ENCODE results near the gene HPCAL4. TPM values are rescaled to one million over a fixed set of nuclear protein-coding genes. Genes with fewer than 3 reads are reported as not detected.

Gene HPCAL4
- total RNA-seq, 4 donors from 2014 or later = 0.13 to 0.33 TPM; not detected in 2

GRCh38 chr1:39694026-39694425 is 2.8 kb upstream of the HPCAL4 start:
- peaks cover 0 to 3% (median 0%) of the 10 kb centered on the region in 4 donors for H3K9me3 ChIP-seq
- peaks cover 0 to 66% (median 38%) of the 10 kb centered on the region in 4 donors for H3K27me3 ChIP-seq
- no peak for DNase-seq (ENCODE audit: extremely low spot score)
- H3K4me3 ChIP-seq = no peak overlapping the region
- peaks cover 13 to 23% (median 21%) of the 10 kb centered on the region in 4 donors for H3K4me1 ChIP-seq
- 91% methylated on average over 1 of the region's 1 CpG for WGBS
- no peak overlapping the region for H3K27ac ChIP-seq (replicated peaks in 1 of 4)
- intact Hi-C loops (cut with DNase I) = no loop called here
- H3K36me3 ChIP-seq = no peaks in the 10 kb centered on the region
- no peak for TF ChIP-seq EP300 (IDR thresholded peaks at IDR 0.05)
- TF ChIP-seq POLR2AphosphoS5 (IDR thresholded peaks at IDR 0.05) = no peak
- no peak for TF ChIP-seq POLR2A (IDR thresholded peaks at IDR 0.05; ENCODE audit: low read depth)
- TF ChIP-seq, protein P1, sequence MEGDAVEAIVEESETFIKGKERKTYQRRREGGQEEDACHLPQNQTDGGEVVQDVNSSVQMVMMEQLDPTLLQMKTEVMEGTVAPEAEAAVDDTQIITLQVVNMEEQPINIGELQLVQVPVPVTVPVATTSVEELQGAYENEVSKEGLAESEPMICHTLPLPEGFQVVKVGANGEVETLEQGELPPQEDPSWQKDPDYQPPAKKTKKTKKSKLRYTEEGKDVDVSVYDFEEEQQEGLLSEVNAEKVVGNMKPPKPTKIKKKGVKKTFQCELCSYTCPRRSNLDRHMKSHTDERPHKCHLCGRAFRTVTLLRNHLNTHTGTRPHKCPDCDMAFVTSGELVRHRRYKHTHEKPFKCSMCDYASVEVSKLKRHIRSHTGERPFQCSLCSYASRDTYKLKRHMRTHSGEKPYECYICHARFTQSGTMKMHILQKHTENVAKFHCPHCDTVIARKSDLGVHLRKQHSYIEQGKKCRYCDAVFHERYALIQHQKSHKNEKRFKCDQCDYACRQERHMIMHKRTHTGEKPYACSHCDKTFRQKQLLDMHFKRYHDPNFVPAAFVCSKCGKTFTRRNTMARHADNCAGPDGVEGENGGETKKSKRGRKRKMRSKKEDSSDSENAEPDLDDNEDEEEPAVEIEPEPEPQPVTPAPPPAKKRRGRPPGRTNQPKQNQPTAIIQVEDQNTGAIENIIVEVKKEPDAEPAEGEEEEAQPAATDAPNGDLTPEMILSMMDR (IDR thresholded peaks at IDR 0.05) = no peak

- TF ChIP-seq EP300 (IDR thresholded peaks at IDR 0.05) (no peak), POLR2AphosphoS5 (IDR thresholded peaks at IDR 0.05) (no peak), POLR2A (IDR thresholded peaks at IDR 0.05; ENCODE audit: low read depth) (no peak)
- TF ChIP-seq, protein P1 (IDR thresholded peaks at IDR 0.05) = no peak
- Histone ChIP-seq H3K4me3 (peak overlapping the region; percentile 46 to 62 (median 48)), H3K27ac (replicated peaks in 1 of 4) (no peak overlapping the region), H3K36me3 (no peaks in the 10 kb centered on the region), H3K4me1 (peaks cover 13 to 23% (median 21%) of the 10 kb centered on the region in 4 donors), H3K27me3 (peaks cover 0 to 74% (median 38%) of the 10 kb centered on the region in 4 donors), H3K9me3 (no peaks in the 10 kb centered on the region)
- intact Hi-C loops (cut with DNase I) = no loop called here
- no peak for DNase-seq (ENCODE audit: extremely low spot score)
- 17% methylated on average over 43 of the region's 56 CpGs for WGBS
These were observed 1.2 kb upstream of the HPCAL4 start for GRCh38 chr1:39692152-39693074.

DNA sequence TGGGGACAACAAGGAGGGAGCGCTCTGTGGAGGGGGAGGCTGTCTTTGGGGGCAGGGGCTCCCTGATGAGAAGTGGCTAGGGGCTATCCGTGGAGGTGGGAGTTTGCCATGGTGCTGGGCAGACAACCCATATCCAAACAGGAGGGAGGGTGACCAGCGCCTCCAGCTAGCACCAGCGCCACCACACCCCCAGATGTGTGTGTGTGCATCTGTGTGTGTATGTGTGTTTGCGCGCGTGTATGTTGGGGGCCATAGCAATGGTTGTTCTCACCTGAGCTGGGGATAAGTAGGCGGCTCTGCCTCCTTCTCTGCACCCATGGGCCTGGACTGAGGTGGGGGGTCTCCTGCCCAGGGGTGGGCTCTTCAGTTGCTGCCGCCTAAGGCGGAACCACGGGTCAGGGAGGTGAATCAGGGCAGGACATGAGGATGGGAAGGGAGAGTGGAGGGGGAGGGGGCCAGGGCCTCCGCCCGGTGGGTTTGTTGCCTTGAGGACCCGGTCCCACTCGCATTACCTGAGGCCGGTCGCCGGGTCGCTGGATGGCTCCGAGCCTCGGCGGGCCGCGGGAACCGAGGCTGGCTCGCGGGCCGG is 345 bp downstream of the HPCAL4 start:
- Histone ChIP-seq H3K4me1 (peaks cover 13 to 23% (median 21%) of the 10 kb centered on the region in 4 donors), H3K36me3 (no peaks in the 10 kb centered on the region), H3K27ac (replicated peaks in 1 of 4) (no peak overlapping the region), H3K27me3 (peaks cover 0 to 89% (median 38%) of the 10 kb centered on the region in 4 donors), H3K4me3 (peak overlapping the region; percentile 46 to 62 (median 48)), H3K9me3 (no peaks in the 10 kb centered on the region)
- 52% methylated on average over 11 of the region's 28 CpGs for WGBS
- intact Hi-C loops (cut with DNase I) = no loop called here
- TF ChIP-seq, protein P1 (IDR thresholded peaks at IDR 0.05) = no peak
- no peak for TF ChIP-seq POLR2A (IDR thresholded peaks at IDR 0.05; ENCODE audit: low read depth)
- TF ChIP-seq POLR2AphosphoS5 (IDR thresholded peaks at IDR 0.05) = no peak
- no peak for TF ChIP-seq EP300 (IDR thresholded peaks at IDR 0.05)
- DNase-seq (ENCODE audit: extremely low spot score) = no peak

- Histone ChIP-seq H3K4me1 (peaks cover 13 to 23% (median 21%) of the 10 kb centered on the region in 4 donors), H3K9me3 (no peaks in the 10 kb centered on the region), H3K4me3 (no peak overlapping the region), H3K27ac (replicated peaks in 1 of 4) (no peak overlapping the region), H3K36me3 (no peaks in the 10 kb centered on the region), H3K27me3 (peaks cover 0 to 88% (median 38%) of the 10 kb centered on the region in 4 donors)
- WGBS = 54% methylated on average over 2 of the region's 2 CpGs
- TF ChIP-seq POLR2AphosphoS5 (IDR thresholded peaks at IDR 0.05) (no peak), POLR2A (IDR thresholded peaks at IDR 0.05; ENCODE audit: low read depth) (no peak), EP300 (IDR thresholded peaks at IDR 0.05) (no peak)
- TF ChIP-seq, protein P1 (IDR thresholded peaks at IDR 0.05) = no peak
- no peak for DNase-seq (ENCODE audit: extremely low spot score)
- intact Hi-C loops (cut with DNase I) = no loop called here
These were observed 1.0 kb downstream of the HPCAL4 start for GRCh38 chr1:39690225-39690624.

Data from esophagus muscularis mucosa (tissue), 4 donors.